HCT116 (cell line): Measurements from ENCODE around the gene HELT. TPM values are rescaled to one million over a fixed set of nuclear protein-coding genes. Genes with fewer than 3 reads are reported as not detected.

ENCODE experiments used
- ATAC-seq: fragments of 200-7000 bp; cut with Tn5 transposase; 2 replicates; pipeline ENCODE4 v1.9.1; 2020; ENCODE audit warnings: mild to moderate bottlenecking, moderate library complexity
- BruUV-seq: library from RNA; stranded (reverse); fragments of 400-500 nt; replicated peaks from 2 replicates; lab custom pipeline; 2021; lab: Mats Ljungman, UMichigan
- CTCF ChIA-PET: fragments of 300-600 bp; sonication (Branson Sonifier 250); formaldehyde crosslinking; loops from one replicate; lab custom pipeline; 2021; ENCODE audit warnings: antibody characterized with exemption; lab: Charles Lee
- POLR2A ChIA-PET: fragments of 300-600, 350-600 bp; sonication (Branson Sonifier 250); formaldehyde crosslinking; loops from one replicate; lab custom pipeline; 2021; ENCODE audit warnings: antibody characterized with exemption; lab: Charles Lee
- RAD21 ChIA-PET, 2 experiments: fragments of 300-600 bp; sonication (Branson Sonifier 250); formaldehyde crosslinking; loops; one replicate each; lab custom pipeline; 2023; ENCODE audit warnings: low total read pairs in 2 of 2; ENCODE audit not compliant: uncharacterized antibody in 2 of 2, unreplicated experiment in 2 of 2, low non-redundant PET in 1 of 2; lab: Charles Lee
- DNase-seq: peaks from one replicate; pipeline ENCODE4 v3.0.0-alpha.2; 2010; ENCODE audit warnings: low read depth, low spot score
- H2AFZ ChIP-seq: fragments of 200-600 bp; shearing (Covaris generic), sonication (generic); 2 replicates; pipeline ENCODE4 v1.6.1; 2017; ENCODE audit warnings: low read depth, mixed run types, mixed read lengths, antibody characterized with exemption, low read length; ENCODE audit not compliant: poor library complexity, severe bottlenecking
- H3K27ac ChIP-seq: 2 replicates; pipeline ENCODE4 v1.5.1; 2012; ENCODE audit warnings: low read depth, low read length
- H3K27me3 ChIP-seq: fragments of 200-600 bp; sonication (generic); 2 replicates; pipeline ENCODE4 v1.6.1; 2016; ENCODE audit warnings: mixed run types, low read length, mixed read lengths; ENCODE audit not compliant: insufficient read depth
- H3K36me3 ChIP-seq, 2 experiments: fragments of 200-500 bp in 1 of 2; fragments of 200-600 bp in 1 of 2; sonication (Bioruptor generic) in 1 of 2; sonication (generic) in 1 of 2; 2 replicates each; pipeline versions ENCODE4 v1.5.1 to v1.6.1; 2014 to 2016; ENCODE audit warnings: low read length in 2 of 2, inconsistent platforms in 1 of 2, mixed read lengths in 1 of 2, mixed run types in 1 of 2; ENCODE audit not compliant: insufficient read depth in 2 of 2, control insufficient read depth in 1 of 2
- H3K4me1 ChIP-seq, 2 experiments: fragments of 200-600 bp in 1 of 2; sonication (generic) in 1 of 2; 2 replicates each; pipeline versions ENCODE4 v1.5.1 to v1.6.1; 2012 to 2017; ENCODE audit warnings: low read length in 2 of 2, inconsistent platforms in 1 of 2, mild to moderate bottlenecking in 1 of 2, mixed read lengths in 1 of 2, mixed run types in 1 of 2, moderate library complexity in 1 of 2; ENCODE audit not compliant: insufficient read depth in 2 of 2, control insufficient read depth in 1 of 2
- H3K4me2 ChIP-seq: fragments of 200-600 bp; sonication (generic); 2 replicates; pipeline ENCODE4 v1.6.1; 2017; ENCODE audit warnings: mixed run types, low read length, mixed read lengths
- H3K4me3 ChIP-seq, 2 experiments: fragments of 200-600 bp in 1 of 2; sonication (generic) in 1 of 2; replicated peaks in 1 of 2; 2 replicates each; pipeline ENCODE4 v1.5.1; 2011 to 2016; ENCODE audit warnings: low read length in 2 of 2, control low read depth in 1 of 2, low read depth in 1 of 2, mild to moderate bottlenecking in 1 of 2, mixed read lengths in 1 of 2, mixed run types in 1 of 2
- H3K79me2 ChIP-seq: fragments of 200-600 bp; sonication (generic); 2 replicates; pipeline ENCODE4 v1.6.1; 2017; ENCODE audit warnings: mild to moderate bottlenecking, mixed run types, low read length, moderate library complexity, mixed read lengths; ENCODE audit not compliant: insufficient read depth
- H3K9ac ChIP-seq: fragments of 200-600 bp; sonication (generic); 2 replicates; pipeline ENCODE4 v1.6.1; 2016; ENCODE audit warnings: low read length, mixed read lengths
- H3K9me2 ChIP-seq: fragments of 200-600 bp; sonication (generic), shearing (Covaris generic); 2 replicates; pipeline ENCODE4 v1.6.1; 2017; ENCODE audit warnings: mixed run types, mild to moderate bottlenecking, moderate library complexity; ENCODE audit not compliant: insufficient read depth
- H3K9me3 ChIP-seq, 2 experiments: fragments of 200-500 bp in 1 of 2; fragments of 200-600 bp in 1 of 2; sonication (Bioruptor generic) in 1 of 2; sonication (generic) in 1 of 2; 2 replicates each; pipeline ENCODE4 v1.6.1; 2014 to 2017; ENCODE audit warnings: low read length in 2 of 2, mixed read lengths in 2 of 2, inconsistent platforms in 1 of 2, low read depth in 1 of 2, mild to moderate bottlenecking in 1 of 2, mixed run types in 1 of 2, moderate library complexity in 1 of 2; ENCODE audit not compliant: control insufficient read depth in 1 of 2, insufficient read depth in 1 of 2
- H4K20me1 ChIP-seq: fragments of 200-600 bp; sonication (generic), shearing (Covaris generic); 2 replicates; pipeline ENCODE4 v1.6.1; 2017; ENCODE audit warnings: mixed run types, mild to moderate bottlenecking, moderate library complexity; ENCODE audit not compliant: insufficient read depth
- CEBPB ChIP-seq: IDR thresholded peaks from 2 replicates; pipeline ENCODE4 v1.6.1; 2012; ENCODE audit warnings: low read depth
- EZH2 ChIP-seq: fragments of 200-600 bp; sonication (generic); IDR thresholded peaks from 2 replicates; pipeline ENCODE4 v1.6.1; 2017; ENCODE audit warnings: antibody characterized with exemption, mixed run types
- EZH2phosphoT487 ChIP-seq: fragments of 200-600 bp; IDR thresholded peaks from 2 replicates; pipeline ENCODE4 v1.6.1; 2018; ENCODE audit warnings: antibody characterized with exemption, borderline replicate concordance
- FOSL1 ChIP-seq: IDR thresholded peaks from 2 replicates; pipeline ENCODE4 v1.6.1; 2012; ENCODE audit warnings: low read depth
- JUND ChIP-seq: IDR thresholded peaks from 2 replicates; pipeline ENCODE4 v1.6.1; 2012
- POLR2A ChIP-seq: IDR thresholded peaks from 2 replicates; pipeline ENCODE4 v1.7.0; 2011; ENCODE audit warnings: borderline replicate concordance; ENCODE audit not compliant: insufficient read depth, insufficient read length; ENCODE audit errors: extremely low read depth
- POLR2AphosphoS5 ChIP-seq: IDR thresholded peaks from 2 replicates; pipeline ENCODE4 v1.6.1; 2011; ENCODE audit warnings: mild to moderate bottlenecking, low read depth, low read length, moderate library complexity
- RAD21 ChIP-seq: IDR thresholded peaks from 2 replicates; pipeline ENCODE4 v1.6.1; 2012; ENCODE audit warnings: low read depth, mild to moderate bottlenecking
- SRF ChIP-seq: IDR thresholded peaks from 2 replicates; pipeline ENCODE4 v1.6.1; 2012; ENCODE audit warnings: low read depth
- TCF7L2 ChIP-seq: IDR thresholded peaks from 2 replicates; pipeline ENCODE4 v1.7.0; 2011; ENCODE audit warnings: borderline replicate concordance, inconsistent platforms; ENCODE audit not compliant: insufficient read depth, insufficient read length; ENCODE audit errors: extremely low read depth
- YY1 ChIP-seq: IDR thresholded peaks from 2 replicates; pipeline ENCODE4 v1.6.1; 2011; ENCODE audit warnings: low read length, low read depth, moderate library complexity, mild to moderate bottlenecking; ENCODE audit not compliant: insufficient replicate concordance; ENCODE audit errors: extremely low read depth
- ZFX ChIP-seq: fragments of 450-650 bp; IDR thresholded peaks from 2 replicates; pipeline ENCODE4 v1.6.1; 2017
- intact Hi-C: fragments of 100-400 bp; cut with micrococcal nuclease; formaldehyde crosslinking; loops from 2 replicates; pipeline ENCODE4 v1.10.0; 2022
- total RNA-seq: library from RNA; stranded (reverse); gene quantifications from one replicate; pipeline ENCODE4 v1.2.1, GENCODE V29; 2021; ENCODE audit not compliant: unreplicated experiment
- TF ChIP-seq, protein P1 (sequence below): IDR thresholded peaks from 2 replicates; pipeline ENCODE4 v1.6.1; 2012; ENCODE audit warnings: low read depth
- TF ChIP-seq, protein P2 (sequence below), 3 experiments: fragments of 200-600 bp in 1 of 3; sonication (generic) in 1 of 3; IDR thresholded peaks in 2 of 3; conservative IDR thresholded peaks in 1 of 3; 2 replicates each; pipeline ENCODE4 v1.5.1; 2012 to 2017; ENCODE audit warnings: low read depth in 2 of 3, low read length in 2 of 3, antibody characterized with exemption in 1 of 3, borderline replicate concordance in 1 of 3, control low read depth in 1 of 3, mild to moderate bottlenecking in 1 of 3, mixed read lengths in 1 of 3, mixed run types in 1 of 3, moderate library complexity in 1 of 3; ENCODE audit not compliant: insufficient read depth in 1 of 3
- TF ChIP-seq, protein P3 (sequence below): IDR thresholded peaks from 2 replicates; pipeline ENCODE4 v1.6.1; 2012
- TF ChIP-seq, protein P4 (sequence below): IDR thresholded peaks from 2 replicates; pipeline ENCODE4 v1.6.1; 2011; ENCODE audit warnings: mild to moderate bottlenecking, low read length, moderate library complexity; ENCODE audit not compliant: insufficient replicate concordance; ENCODE audit errors: extremely low read depth

HELT gene
- total RNA-seq, 1 experiment from 2014 or later: not detected

DNA sequence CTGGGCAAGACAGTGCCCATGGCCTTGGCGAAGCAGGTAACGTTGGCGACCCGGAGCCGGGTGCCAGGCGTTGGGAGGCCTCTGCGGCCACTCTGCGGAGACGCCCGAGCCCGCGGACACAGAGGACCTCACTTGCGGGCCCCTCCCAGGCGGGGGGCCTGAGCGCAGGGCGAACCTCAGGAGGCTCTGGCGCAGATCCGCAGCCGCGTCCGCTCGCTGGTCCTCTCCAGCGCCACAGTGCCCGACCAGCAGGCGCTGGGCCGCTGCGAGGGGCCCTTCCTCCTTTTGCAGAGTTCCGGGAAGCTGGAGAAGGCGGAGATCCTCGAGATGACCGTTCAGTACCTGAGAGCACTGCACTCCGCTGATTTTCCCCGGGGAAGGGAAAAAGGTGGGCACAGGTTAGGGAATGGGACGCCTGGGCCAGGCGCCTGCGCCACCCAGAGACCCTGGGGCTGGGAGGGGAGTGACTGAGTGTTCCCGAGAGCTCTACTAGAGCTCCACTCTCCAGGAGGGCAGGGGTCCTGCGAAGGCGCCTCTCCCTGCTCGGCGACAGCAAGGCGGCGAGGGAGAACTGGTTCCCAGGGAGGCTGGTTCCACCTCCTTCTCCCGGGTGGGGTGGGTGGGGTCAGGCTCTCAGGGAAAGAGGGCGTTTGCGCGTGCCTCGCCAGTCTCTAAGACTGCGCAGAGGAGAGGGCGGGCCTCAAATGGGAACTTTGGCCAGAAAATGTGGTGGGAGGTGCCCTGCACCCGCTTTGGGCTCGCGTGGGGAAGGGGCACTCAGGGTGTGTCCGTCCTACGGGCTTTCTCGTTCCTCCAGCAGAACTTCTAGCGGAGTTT lies 1.4 kb downstream of the HELT start:
- intact Hi-C loops: no loop called here
- ATAC-seq (no peak), DNase-seq (no peak)
- ChIA-PET POLR2A (no interaction called here), RAD21 (interaction anchor here in 1 of 2 experiments (0.5 kb wide), 1 partner anchor 9 kb away, joined by 3 read pairs; no protein-coding TSS in a partner anchor), CTCF (no interaction called here)
- Histone ChIP-seq H3K36me3 (no peaks in the 10 kb centered on the region), H3K9me3 (no peaks in the 10 kb centered on the region), H3K4me2 (no peak overlapping the region), H4K20me1 (no peaks in the 10 kb centered on the region), H3K4me1 (no peaks in the 10 kb centered on the region), H3K9me2 (no peaks in the 10 kb centered on the region), H3K27ac (no peak overlapping the region), H3K27me3 (no peaks in the 10 kb centered on the region), H2AFZ (no peak overlapping the region), H3K9ac (no peak overlapping the region), H3K79me2 (no peaks in the 10 kb centered on the region), H3K4me3 (no peak overlapping the region)
- no TSS peak for BruUV-seq
- no peak for TF ChIP-seq FOSL1
- TF ChIP-seq SRF: no peak
- TF ChIP-seq EZH2: no peak
- TF ChIP-seq TCF7L2: no peak
- TF ChIP-seq, protein P1, sequence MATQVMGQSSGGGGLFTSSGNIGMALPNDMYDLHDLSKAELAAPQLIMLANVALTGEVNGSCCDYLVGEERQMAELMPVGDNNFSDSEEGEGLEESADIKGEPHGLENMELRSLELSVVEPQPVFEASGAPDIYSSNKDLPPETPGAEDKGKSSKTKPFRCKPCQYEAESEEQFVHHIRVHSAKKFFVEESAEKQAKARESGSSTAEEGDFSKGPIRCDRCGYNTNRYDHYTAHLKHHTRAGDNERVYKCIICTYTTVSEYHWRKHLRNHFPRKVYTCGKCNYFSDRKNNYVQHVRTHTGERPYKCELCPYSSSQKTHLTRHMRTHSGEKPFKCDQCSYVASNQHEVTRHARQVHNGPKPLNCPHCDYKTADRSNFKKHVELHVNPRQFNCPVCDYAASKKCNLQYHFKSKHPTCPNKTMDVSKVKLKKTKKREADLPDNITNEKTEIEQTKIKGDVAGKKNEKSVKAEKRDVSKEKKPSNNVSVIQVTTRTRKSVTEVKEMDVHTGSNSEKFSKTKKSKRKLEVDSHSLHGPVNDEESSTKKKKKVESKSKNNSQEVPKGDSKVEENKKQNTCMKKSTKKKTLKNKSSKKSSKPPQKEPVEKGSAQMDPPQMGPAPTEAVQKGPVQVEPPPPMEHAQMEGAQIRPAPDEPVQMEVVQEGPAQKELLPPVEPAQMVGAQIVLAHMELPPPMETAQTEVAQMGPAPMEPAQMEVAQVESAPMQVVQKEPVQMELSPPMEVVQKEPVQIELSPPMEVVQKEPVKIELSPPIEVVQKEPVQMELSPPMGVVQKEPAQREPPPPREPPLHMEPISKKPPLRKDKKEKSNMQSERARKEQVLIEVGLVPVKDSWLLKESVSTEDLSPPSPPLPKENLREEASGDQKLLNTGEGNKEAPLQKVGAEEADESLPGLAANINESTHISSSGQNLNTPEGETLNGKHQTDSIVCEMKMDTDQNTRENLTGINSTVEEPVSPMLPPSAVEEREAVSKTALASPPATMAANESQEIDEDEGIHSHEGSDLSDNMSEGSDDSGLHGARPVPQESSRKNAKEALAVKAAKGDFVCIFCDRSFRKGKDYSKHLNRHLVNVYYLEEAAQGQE: no peak
- TF ChIP-seq POLR2AphosphoS5: no peak
- TF ChIP-seq, protein P2, sequence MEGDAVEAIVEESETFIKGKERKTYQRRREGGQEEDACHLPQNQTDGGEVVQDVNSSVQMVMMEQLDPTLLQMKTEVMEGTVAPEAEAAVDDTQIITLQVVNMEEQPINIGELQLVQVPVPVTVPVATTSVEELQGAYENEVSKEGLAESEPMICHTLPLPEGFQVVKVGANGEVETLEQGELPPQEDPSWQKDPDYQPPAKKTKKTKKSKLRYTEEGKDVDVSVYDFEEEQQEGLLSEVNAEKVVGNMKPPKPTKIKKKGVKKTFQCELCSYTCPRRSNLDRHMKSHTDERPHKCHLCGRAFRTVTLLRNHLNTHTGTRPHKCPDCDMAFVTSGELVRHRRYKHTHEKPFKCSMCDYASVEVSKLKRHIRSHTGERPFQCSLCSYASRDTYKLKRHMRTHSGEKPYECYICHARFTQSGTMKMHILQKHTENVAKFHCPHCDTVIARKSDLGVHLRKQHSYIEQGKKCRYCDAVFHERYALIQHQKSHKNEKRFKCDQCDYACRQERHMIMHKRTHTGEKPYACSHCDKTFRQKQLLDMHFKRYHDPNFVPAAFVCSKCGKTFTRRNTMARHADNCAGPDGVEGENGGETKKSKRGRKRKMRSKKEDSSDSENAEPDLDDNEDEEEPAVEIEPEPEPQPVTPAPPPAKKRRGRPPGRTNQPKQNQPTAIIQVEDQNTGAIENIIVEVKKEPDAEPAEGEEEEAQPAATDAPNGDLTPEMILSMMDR (IDR thresholded peaks at IDR 0.05 in 2 of 3, conservative IDR thresholded peaks at IDR 0.05 in 1 of 3; ENCODE audit: borderline replicate concordance in 1 of 3, insufficient read depth in 1 of 3, low read depth in 2 of 3, low read length in 2 of 3): no peak
- no peak for TF ChIP-seq YY1
- TF ChIP-seq, protein P3, sequence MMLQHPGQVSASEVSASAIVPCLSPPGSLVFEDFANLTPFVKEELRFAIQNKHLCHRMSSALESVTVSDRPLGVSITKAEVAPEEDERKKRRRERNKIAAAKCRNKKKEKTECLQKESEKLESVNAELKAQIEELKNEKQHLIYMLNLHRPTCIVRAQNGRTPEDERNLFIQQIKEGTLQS: no peak
- TF ChIP-seq RAD21: no peak
- TF ChIP-seq JUND: no peak
- TF ChIP-seq, protein P4, sequence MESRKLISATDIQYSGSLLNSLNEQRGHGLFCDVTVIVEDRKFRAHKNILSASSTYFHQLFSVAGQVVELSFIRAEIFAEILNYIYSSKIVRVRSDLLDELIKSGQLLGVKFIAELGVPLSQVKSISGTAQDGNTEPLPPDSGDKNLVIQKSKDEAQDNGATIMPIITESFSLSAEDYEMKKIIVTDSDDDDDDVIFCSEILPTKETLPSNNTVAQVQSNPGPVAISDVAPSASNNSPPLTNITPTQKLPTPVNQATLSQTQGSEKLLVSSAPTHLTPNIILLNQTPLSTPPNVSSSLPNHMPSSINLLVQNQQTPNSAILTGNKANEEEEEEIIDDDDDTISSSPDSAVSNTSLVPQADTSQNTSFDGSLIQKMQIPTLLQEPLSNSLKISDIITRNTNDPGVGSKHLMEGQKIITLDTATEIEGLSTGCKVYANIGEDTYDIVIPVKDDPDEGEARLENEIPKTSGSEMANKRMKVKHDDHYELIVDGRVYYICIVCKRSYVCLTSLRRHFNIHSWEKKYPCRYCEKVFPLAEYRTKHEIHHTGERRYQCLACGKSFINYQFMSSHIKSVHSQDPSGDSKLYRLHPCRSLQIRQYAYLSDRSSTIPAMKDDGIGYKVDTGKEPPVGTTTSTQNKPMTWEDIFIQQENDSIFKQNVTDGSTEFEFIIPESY: no peak
- no peak for TF ChIP-seq POLR2A
- TF ChIP-seq ZFX: no peak
- no peak for TF ChIP-seq CEBPB
- TF ChIP-seq EZH2phosphoT487: no peak
